Stromal cell of bone marrow (primary cell): ENCODE results near the gene C4orf50.
"Not testable (repeated sequence)": the region's sequence is repeated elsewhere in the genome, so short reads cannot be mapped to it uniquely, and the experiment has no call there.

Experiments used
- DNase-seq: peaks from one replicate; pipeline ENCODE4 v3.0.0-alpha.2; 2012; ENCODE audit warnings: low read depth

The C4orf50 gene

DNA sequence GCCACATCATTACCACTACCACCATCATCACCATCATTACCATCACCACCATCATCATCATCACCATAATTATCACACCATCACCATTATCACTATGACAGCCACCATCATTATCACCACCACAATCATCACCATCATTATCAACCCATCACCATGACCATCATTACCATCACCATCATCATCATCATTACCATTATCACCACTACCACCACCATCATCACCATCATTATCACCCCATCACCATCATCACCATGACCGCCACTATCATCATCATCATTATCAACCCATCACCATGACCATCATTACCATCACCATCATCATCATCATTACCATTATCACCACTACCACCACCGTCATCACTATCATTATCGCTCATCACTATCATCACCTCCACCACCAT lies 161.9 kb downstream of the C4orf50 start:
- DNase-seq: not testable (repeated sequence)

- DNase-seq: no peak
These were observed 163.3 kb downstream of the C4orf50 start for GRCh38 chr4:5854929-5855328.

DNA sequence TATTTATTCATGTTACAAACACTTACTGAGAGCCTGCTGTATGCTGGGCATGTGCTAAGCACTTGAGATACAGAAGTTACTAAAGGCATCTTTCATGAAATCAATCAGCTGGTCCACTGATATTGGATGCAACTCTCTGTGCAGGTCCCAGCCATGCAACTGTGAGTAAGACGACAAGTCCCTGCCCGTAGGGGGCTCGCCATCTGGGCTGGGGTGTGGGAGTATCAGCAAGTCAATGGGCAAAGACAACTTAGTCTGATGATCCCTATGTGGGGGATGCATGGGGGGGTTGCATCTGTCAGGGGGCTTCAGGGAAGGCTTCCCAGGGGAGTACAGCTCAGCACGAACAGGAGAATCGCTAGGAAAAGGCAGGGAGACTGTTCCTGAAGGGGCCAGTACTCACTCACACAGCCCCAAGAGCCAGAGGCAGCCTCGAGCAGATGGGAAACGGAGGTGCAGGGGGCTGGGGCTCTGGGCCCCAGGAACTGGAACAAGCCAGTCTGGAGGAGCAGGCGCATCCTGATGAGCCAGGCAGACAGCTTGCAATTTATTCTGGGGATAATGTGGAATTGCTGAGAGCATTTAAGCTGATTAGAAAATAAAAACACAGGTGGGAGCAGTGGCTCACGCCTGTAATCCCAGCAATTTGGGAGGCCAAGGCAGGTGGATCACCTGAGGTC lies 165.6 kb downstream of the C4orf50 start:
- DNase-seq: no peak

DNA sequence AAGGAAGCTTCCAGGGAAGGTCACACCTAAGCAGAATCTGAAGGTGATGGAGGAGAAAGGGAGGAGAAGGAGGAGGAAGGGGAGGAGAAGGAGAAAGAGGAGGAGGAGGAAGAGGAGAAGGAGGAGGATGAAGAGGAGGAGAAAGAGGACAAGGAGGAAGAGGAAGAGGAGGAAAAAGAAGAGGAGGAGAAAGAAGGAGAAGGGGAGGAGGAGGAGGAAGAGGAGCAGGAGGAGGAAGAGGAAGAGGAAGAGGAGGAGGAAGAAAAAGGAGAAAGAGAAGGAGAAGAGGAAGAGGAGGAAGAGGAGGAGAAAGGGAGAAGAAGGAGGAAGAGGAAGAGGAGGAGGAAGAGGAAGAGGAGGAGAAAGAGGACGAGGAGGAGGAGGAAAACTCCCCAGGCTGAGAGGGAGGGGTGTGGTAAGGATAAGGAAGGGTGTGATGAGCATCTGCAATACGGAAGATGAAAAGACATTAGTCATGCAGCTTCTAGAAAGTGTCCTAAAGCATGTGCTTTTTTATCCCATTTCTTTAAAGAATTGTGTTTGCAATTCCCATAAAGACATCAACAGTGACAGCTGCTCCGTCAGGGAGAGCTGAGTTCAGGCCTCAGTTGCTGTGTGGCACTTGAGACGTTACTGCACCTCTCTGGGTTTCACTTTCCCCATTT lies 166.5 kb downstream of the C4orf50 start:
- no peak for DNase-seq
